ENCODE data around the gene RAB5IF. TPM values are rescaled to one million over a fixed set of nuclear protein-coding genes. Genes with fewer than 3 reads are reported as not detected.

Gene RAB5IF
- total RNA-seq, 1 experiment from 2014 or later: 150 TPM

DNA sequence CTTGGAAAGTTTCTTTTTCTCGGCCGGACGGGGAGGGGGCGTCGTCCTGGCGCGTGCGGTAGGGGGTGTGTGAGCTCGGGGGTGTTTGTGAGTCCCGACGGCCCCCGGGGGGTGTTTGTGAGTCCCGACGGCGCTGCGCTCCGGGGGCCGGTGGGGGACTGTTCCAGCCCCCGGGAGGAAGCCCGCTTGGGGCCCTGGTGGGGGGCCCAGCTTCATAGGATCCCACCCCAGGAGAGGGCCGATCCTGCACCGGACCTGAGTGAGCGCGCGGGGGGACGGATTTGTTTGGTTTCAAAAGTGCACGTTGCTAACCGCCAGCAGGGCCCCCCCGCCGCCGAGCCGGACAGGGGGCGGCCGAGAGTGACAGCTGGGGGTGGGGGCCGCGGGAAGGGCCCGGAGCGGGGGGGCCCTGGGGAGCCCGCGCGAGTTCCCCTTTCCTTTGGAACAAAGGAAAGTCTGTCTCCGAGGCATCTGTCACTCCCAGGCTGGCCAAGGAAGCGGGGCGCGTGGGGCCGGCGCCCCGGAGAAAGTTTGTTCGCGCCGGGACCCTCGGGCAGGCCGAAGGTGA is 31.7 kb upstream of the RAB5IF start:
- peaks cover 36% of the 10 kb centered on the region for H3K4me1 ChIP-seq (ENCODE audit: insufficient read depth, low read length, poor library complexity, severe bottlenecking)
- H3K27ac ChIP-seq (ENCODE audit: low read depth, low read length, poor library complexity, severe bottlenecking): peak overlapping the region; percentile 95
- ChIA-PET CTCF (no interaction called here), POLR2A (ENCODE audit: low non-redundant PET) (interaction anchor here (0.7 kb wide), 2 partner anchors 12 to 262 kb away, joined by 3 to 5 read pairs; no protein-coding TSS in a partner anchor)
- TF ChIP-seq, protein P1, sequence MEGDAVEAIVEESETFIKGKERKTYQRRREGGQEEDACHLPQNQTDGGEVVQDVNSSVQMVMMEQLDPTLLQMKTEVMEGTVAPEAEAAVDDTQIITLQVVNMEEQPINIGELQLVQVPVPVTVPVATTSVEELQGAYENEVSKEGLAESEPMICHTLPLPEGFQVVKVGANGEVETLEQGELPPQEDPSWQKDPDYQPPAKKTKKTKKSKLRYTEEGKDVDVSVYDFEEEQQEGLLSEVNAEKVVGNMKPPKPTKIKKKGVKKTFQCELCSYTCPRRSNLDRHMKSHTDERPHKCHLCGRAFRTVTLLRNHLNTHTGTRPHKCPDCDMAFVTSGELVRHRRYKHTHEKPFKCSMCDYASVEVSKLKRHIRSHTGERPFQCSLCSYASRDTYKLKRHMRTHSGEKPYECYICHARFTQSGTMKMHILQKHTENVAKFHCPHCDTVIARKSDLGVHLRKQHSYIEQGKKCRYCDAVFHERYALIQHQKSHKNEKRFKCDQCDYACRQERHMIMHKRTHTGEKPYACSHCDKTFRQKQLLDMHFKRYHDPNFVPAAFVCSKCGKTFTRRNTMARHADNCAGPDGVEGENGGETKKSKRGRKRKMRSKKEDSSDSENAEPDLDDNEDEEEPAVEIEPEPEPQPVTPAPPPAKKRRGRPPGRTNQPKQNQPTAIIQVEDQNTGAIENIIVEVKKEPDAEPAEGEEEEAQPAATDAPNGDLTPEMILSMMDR (conservative IDR thresholded peaks at IDR 0.05; ENCODE audit: low read depth, low read length): no peak
- TF ChIP-seq EZH2 (IDR thresholded peaks at IDR 0.05; ENCODE audit: borderline replicate concordance, low read depth, low read length, poor library complexity, severe bottlenecking): no peak
- BruUV-seq (replicated peaks): no TSS peak
- intact Hi-C loops (cut with micrococcal nuclease; ENCODE audit: unreplicated experiment): loop anchor here (2.0 kb wide), 1 partner anchor 111 kb away; no protein-coding TSS in a partner anchor
- peak; percentile 64 for DNase-seq (ENCODE audit: low spot score)
- H3K4me3 ChIP-seq (ENCODE audit: low read depth, low read length, poor library complexity, severe bottlenecking): peak overlapping the region; percentile 95
- no peaks in the 10 kb centered on the region for H3K9me3 ChIP-seq (ENCODE audit: low read depth, low read length, poor library complexity, severe bottlenecking)
- H3K36me3 ChIP-seq (ENCODE audit: insufficient read depth, low read length, poor library complexity, severe bottlenecking): peaks cover 7% of the 10 kb centered on the region
- no peaks in the 10 kb centered on the region for H3K27me3 ChIP-seq (replicated peaks; ENCODE audit: insufficient read depth, low read depth, low read length, poor library complexity)

DNA sequence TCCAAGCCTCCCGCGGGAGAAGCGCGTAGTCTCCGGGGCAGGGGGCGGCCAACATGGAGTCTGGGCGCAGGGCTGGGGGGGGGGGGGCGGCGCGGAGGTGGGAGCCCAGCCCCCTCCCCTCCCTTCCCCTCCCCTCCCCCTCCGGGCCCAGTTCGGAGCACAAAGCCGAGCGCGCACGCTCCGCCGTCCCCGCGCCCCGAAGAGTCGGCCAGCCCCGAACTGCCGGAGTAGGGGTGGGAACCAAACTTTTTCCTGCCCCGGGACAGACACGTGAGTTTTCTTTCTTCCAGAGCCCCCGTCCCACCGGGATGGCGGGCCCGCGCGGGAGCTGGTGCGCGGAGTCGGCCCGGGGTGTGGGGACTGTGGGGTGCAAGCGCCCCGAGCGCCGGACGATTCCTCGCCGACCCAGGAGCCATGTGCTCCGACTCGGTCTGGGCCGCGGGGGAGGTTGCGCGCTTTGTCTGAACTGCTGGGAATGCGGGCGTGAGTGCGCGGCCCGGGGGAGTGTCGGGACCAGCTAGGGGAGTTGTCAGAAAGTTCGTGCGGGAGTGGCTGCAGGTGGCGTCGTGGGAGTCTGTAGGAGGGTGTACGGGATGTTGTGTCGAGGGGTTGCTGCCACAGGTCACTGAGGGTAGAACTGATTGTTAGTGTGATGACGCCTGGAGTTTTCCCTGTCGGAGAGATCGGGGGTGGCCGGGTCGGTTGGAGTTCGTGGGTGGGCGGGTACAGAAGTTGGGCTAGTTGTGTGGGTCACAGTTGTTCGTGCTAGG is 31.0 kb upstream of the RAB5IF start:
- BruUV-seq (replicated peaks): no TSS peak
- no peaks in the 10 kb centered on the region for H3K27me3 ChIP-seq (replicated peaks; ENCODE audit: insufficient read depth, low read depth, low read length, poor library complexity)
- H3K27ac ChIP-seq (ENCODE audit: low read depth, low read length, poor library complexity, severe bottlenecking): peak overlapping the region; percentile 95
- H3K36me3 ChIP-seq (ENCODE audit: insufficient read depth, low read length, poor library complexity, severe bottlenecking): peaks cover 10% of the 10 kb centered on the region
- CTCF ChIA-PET: no interaction called here
- POLR2A ChIA-PET (ENCODE audit: low non-redundant PET): interaction anchor here (0.7 kb wide), 1 partner anchor 261 kb away, joined by 3 read pairs; no protein-coding TSS in a partner anchor
- DNase-seq (ENCODE audit: low spot score): peak; percentile 68
- no peaks in the 10 kb centered on the region for H3K9me3 ChIP-seq (ENCODE audit: low read depth, low read length, poor library complexity, severe bottlenecking)
- peaks cover 36% of the 10 kb centered on the region for H3K4me1 ChIP-seq (ENCODE audit: insufficient read depth, low read length, poor library complexity, severe bottlenecking)
- TF ChIP-seq, protein P1 (conservative IDR thresholded peaks at IDR 0.05; ENCODE audit: low read depth, low read length): no peak
- TF ChIP-seq EZH2 (IDR thresholded peaks at IDR 0.05; ENCODE audit: borderline replicate concordance, low read depth, low read length, poor library complexity, severe bottlenecking): no peak
- intact Hi-C loops (cut with micrococcal nuclease; ENCODE audit: unreplicated experiment): no loop called here
- peak overlapping the region; percentile 95 for H3K4me3 ChIP-seq (ENCODE audit: low read depth, low read length, poor library complexity, severe bottlenecking)

DNA sequence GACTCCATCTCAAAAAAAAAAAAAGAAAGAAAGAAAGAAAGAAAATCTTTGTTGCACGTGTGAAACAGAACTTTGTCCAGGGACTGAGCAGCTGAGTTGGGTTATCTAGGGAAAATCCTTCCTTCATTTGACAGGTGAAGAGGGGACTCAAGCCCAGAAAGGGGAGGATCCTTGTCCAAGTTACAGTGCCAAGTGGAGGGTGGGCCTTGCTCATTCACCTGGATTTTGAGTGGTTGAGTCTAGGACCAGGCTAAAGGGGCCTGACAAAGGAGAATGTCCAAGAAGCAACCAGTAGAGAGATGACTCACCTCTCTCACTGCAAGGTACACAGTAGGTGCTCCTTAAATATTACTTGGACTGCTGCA is 29.5 kb upstream of the RAB5IF start:
- POLR2A ChIA-PET (ENCODE audit: low non-redundant PET): no interaction called here

More for the DNA sequence above, 29.5 kb upstream of the RAB5IF start:
- Histone ChIP-seq H3K4me3 (ENCODE audit: low read depth, low read length, poor library complexity, severe bottlenecking) (no peak overlapping the region), H3K27me3 (replicated peaks; ENCODE audit: insufficient read depth, low read depth, low read length, poor library complexity) (no peaks in the 10 kb centered on the region), H3K27ac (ENCODE audit: low read depth, low read length, poor library complexity, severe bottlenecking) (peak overlapping the region; percentile 25), H3K36me3 (ENCODE audit: insufficient read depth, low read length, poor library complexity, severe bottlenecking) (peaks cover 25% of the 10 kb centered on the region), H3K9me3 (ENCODE audit: low read depth, low read length, poor library complexity, severe bottlenecking) (no peaks in the 10 kb centered on the region), H3K4me1 (ENCODE audit: insufficient read depth, low read length, poor library complexity, severe bottlenecking) (peaks cover 35% of the 10 kb centered on the region)
- BruUV-seq (replicated peaks): no TSS peak
- intact Hi-C loops (cut with micrococcal nuclease; ENCODE audit: unreplicated experiment): no loop called here
- DNase-seq (ENCODE audit: low spot score): no peak
- CTCF ChIA-PET: no interaction called here
- no peak for TF ChIP-seq EZH2 (IDR thresholded peaks at IDR 0.05; ENCODE audit: borderline replicate concordance, low read depth, low read length, poor library complexity, severe bottlenecking)
- TF ChIP-seq, protein P1 (conservative IDR thresholded peaks at IDR 0.05; ENCODE audit: low read depth, low read length): no peak

Data from A673 (cell line).